A549 treated with ZK216348 at 1 μM for 4 hours (cell line): Measurements from ENCODE around the gene SLC6A3. TPM values are rescaled to one million over a fixed set of nuclear protein-coding genes. Genes with fewer than 3 reads are reported as not detected.

Experiments
- total RNA-seq: library from RNA; stranded (reverse); fragments of 200-300 nt; extraction: Qiagen RNA extraction; gene quantifications from 5 replicates; pipeline ENCODE4 v1.2.3, GENCODE V29; 2022; ENCODE audit warnings: low read depth

Gene SLC6A3
- total RNA-seq = 0.13 to 0.45 TPM (median 0.16 TPM) in 5 replicates

DNA sequence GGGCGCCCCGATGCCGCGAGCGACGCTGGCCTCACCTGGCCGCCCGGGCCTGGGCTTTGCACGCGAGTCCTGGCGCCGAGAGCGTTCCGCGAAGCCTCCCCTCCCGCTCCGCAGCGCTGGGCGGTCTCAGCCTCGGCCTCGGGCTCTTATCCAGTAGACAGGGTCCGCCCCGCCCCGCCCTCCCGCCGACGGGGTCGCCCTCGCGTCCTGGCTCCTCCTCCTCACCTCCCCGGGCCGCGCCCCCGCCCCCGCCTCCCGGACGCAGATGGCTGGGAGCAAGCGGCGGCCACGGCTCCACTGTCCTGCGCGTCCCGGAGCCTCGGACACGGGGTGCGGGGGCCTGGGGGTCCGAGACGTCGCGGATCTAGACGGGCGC lies at the start of gene SLC6A3:
Gene SLC6A3 (minus strand): TSS at position 128 of the 376 bp plus-strand sequence. CDS start 2,243 bp downstream, outside the sequence.

DNA sequence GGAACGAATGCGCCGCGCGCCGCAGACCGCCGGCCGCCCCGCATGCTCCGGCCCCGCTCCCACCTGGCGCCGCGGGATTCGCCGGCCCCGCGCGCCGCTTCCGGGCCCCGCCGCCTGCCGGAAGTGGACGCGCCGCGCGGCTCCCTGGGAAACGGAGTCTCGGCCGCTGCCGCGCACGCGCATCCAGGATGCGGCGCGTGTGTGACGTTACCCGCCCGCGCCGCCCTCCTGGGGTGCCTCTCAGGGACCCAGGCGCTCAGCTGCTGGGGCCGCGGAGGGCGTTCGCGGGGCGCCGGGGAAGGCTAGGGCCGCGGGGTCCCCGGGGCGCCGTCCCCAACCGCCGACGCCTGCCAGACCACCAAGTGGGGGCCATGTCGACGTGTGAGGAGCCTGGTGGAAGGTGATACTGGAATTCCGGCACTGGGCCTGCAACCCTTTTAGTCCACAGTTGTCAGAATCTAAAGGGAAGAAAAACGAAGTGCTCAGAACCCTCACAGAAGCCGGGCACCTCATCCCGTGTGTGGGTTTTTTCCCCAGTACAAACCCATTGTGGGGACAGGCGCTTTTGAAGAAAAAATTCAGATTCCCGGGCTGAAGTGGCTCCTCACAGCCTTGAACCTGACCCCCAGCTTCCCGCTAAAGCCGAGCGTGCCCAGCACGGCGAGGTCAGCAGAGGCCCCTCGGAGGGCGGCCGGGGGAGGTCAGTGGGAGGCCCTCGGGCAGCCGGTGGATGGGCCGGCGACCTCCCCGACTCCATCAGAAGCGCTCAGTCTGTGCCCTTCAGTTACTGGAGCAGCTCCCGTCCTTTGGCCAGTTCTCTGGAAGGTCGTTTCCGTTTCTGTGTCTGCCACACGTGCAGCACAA lies 100.0 kb downstream of the SLC6A3 start, which contains the start of gene CLPTM1L:
Gene CLPTM1L (minus strand): TSS at position 125 of the 864 bp plus-strand sequence. CDS start 258 bp downstream, outside the sequence.

Other genes with a start within 250 kb of the SLC6A3 start
- gene SLC6A19, start 243.8 kb downstream of the SLC6A3 start, total RNA-seq = 0.06 to 0.12 TPM (median 0.07 TPM) in 4 of 5 replicates, not detected in the other
- not detected in 5 replicates for gene SLC6A18, start 220.1 kb downstream of the SLC6A3 start, total RNA-seq
- 1.4 to 3.5 TPM (median 2.9 TPM) in 5 replicates for gene TERT, start 150.4 kb downstream of the SLC6A3 start, total RNA-seq
- 168 to 190 TPM (median 171 TPM) in 5 replicates for gene CLPTM1L, start 100.3 kb downstream of the SLC6A3 start, total RNA-seq
- 142 to 176 TPM (median 162 TPM) in 5 replicates for gene LPCAT1, start 78.5 kb upstream of the SLC6A3 start, total RNA-seq